LNCaP clone FGC (cell line): ENCODE data around the gene AVPI1.

Experiments used
- DNase-seq: peaks from one replicate; pipeline ENCODE4 v3.0.0-alpha.2; 2011; ENCODE audit warnings: low read depth
- H3K4me3 ChIP-seq: 2 replicates; pipeline ENCODE4 v1.5.1; 2011; ENCODE audit warnings: mild to moderate bottlenecking, low read depth, low read length, control low read depth
- CTCF ChIP-seq: IDR thresholded peaks from 2 replicates; pipeline ENCODE4 v1.5.1; 2012; ENCODE audit warnings: mild to moderate bottlenecking; ENCODE audit not compliant: control insufficient read depth, insufficient read depth; ENCODE audit errors: extremely low read depth

The AVPI1 gene

GRCh38 chr10:97682042-97682441, 5.0 kb downstream of the AVPI1 start:
- H3K4me3 ChIP-seq = no peak overlapping the region
- no peak for TF ChIP-seq CTCF

GRCh38 chr10:97679594-97679993, 7.4 kb downstream of the AVPI1 start:
- TF ChIP-seq CTCF = no peak
- DNase-seq = no peak
- H3K4me3 ChIP-seq = no peak overlapping the region

More at GRCh38 chr10:97682042-97682441, 5.0 kb downstream of the AVPI1 start:
- DNase-seq = no peak

- DNase-seq = peak; percentile 17
- TF ChIP-seq CTCF = peak; percentile 77
- no peak overlapping the region for H3K4me3 ChIP-seq
Measured at GRCh38 chr10:97676770-97677581, 10.1 kb downstream of the AVPI1 start.

- DNase-seq = no peak
- no peak overlapping the region for H3K4me3 ChIP-seq
- no peak for TF ChIP-seq CTCF
Measured at GRCh38 chr10:97675222-97675621, 11.8 kb downstream of the AVPI1 start.

GRCh38 chr10:97673736-97674525, 13.1 kb downstream of the AVPI1 start:
- DNase-seq = no peak
- H3K4me3 ChIP-seq = no peak overlapping the region
- no peak for TF ChIP-seq CTCF

GRCh38 chr10:97669571-97669970, 17.5 kb downstream of the AVPI1 start:
- no peak overlapping the region for H3K4me3 ChIP-seq
- TF ChIP-seq CTCF = no peak
- no peak for DNase-seq
